AG09319 (cell line): ENCODE measurements around the gene FAM76A.
"Not testable (repeated sequence)": the region's sequence is repeated elsewhere in the genome, so short reads cannot be mapped to it uniquely, and the experiment has no call there.

Experiments
- DNase-seq: peaks from one replicate; pipeline ENCODE4 v3.0.0-alpha.2; 2010; ENCODE audit warnings: low read depth; ENCODE audit errors: extremely low read depth
- CTCF ChIP-seq: IDR thresholded peaks from 2 replicates; pipeline ENCODE4 v1.5.1; 2011; ENCODE audit warnings: low read depth, mild to moderate bottlenecking, inconsistent platforms, low read length, moderate library complexity

Gene FAM76A

DNA sequence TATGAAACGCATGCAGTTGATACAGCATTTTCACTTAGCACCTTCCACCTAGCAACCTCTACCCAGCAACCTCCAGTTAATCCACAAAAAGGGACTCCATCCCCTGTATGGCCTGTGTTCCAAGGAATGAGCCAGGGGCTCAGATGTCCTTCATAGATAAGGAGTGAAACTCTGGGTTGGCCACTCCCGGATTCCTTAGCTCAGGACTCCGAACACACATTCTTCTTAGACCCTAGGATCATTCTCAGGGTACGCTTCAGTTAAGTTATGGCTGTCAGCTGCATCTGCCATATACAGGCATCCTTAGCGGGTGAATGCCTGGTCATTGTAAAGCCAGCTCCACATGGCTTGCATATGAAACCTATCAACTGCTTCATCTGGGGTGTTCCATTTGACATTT, 37.9 kb upstream of the FAM76A start:
- no peak for TF ChIP-seq CTCF
- DNase-seq, result no peak

GRCh38 chr1:27689423-27690173, 36.2 kb upstream of the FAM76A start:
- no peak for DNase-seq
- TF ChIP-seq CTCF, result no peak

- no peak for DNase-seq
- TF ChIP-seq CTCF, result no peak
These were observed 35.6 kb upstream of the FAM76A start for GRCh38 chr1:27690183-27690582.

- not testable (repeated sequence) for DNase-seq
These were observed 28.9 kb upstream of the FAM76A start for GRCh38 chr1:27696835-27697234.

DNA sequence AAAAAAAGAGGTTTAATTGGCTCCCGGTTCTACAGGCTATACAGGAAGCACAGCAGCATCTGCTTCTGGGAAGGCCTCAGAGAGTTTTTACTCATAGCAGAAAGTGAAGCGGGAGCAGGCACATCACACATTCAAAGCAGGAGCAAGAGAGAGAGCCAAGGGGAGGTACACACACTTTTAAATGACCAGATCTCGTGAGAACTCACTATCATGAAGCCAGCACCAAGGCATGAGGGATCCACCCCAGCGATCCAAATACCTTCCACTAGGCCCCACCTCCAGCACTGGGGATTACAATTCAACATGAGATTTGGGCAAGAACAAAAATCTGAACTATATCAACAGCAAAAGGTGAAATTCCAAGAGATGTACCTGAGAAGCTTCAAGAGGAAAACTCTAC, 20.8 kb upstream of the FAM76A start:
- no peak for TF ChIP-seq CTCF
- DNase-seq, result no peak

GRCh38 chr1:27705545-27705944, 20.2 kb upstream of the FAM76A start:
- no peak for TF ChIP-seq CTCF
- DNase-seq, result no peak

GRCh38 chr1:27710574-27710973, 15.2 kb upstream of the FAM76A start:
- no peak for TF ChIP-seq CTCF
- no peak for DNase-seq

DNA sequence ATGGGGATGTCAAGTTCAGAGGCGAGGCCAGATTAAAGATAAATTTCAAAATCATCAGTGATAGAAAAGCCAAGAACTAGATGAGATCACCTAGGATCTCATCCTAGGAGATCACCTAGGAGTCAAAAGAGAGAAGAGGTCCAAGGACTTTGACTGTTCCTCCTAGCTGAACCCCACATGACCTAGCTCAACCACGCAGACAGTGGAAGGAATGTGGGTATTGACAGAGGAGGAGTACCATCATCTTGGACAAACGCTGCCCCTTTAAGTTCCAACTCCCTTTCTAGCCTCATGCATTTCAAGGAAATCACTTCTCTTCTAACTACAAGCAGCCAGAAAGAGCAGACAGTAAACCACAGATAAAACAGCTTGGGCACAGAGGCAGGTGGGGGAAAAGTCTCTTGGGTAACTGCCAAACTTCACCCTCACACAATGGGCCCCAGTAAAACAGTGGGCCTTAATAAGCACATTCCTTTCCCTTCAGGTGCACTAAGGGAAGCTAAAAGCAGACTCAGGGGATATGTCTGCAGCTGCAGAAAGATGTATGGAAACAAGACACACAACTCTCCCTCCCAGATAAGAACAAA, 12.5 kb upstream of the FAM76A start:
- no peak for TF ChIP-seq CTCF
- no peak for DNase-seq
